Prostate gland (tissue), 2 donors: ENCODE results near the gene CD207.

Experiments used
- CTCF ChIP-seq, 4 experiments: fragments of 200-600 bp in 2 of 4; fragments of 450-650 bp in 2 of 4; sonication (generic) in 2 of 4; IDR thresholded peaks; 1 replicate in 3 of 4; 2 replicates in 1 of 4; pipeline ENCODE4 v1.5.1; 2016 to 2019; ENCODE audit warnings: antibody characterized with exemption in 4 of 4, mild to moderate bottlenecking in 2 of 4, moderate library complexity in 2 of 4
- POLR2A ChIP-seq: fragments of 450-650 bp; IDR thresholded peaks from one replicate; pipeline ENCODE4 v1.6.1; 2016; ENCODE audit warnings: antibody characterized with exemption, mild to moderate bottlenecking
- POLR2AphosphoS5 ChIP-seq: sonication (generic); formaldehyde crosslinking; IDR thresholded peaks from one replicate; pipeline ENCODE4 v1.6.1; 2017; ENCODE audit warnings: antibody characterized with exemption

- TF ChIP-seq POLR2AphosphoS5 (no peak), CTCF (IDR thresholded peaks at IDR 0.05) (no peak), POLR2A (no peak)
Measured at GRCh38 chr2:70833246-70833645, 2.4 kb downstream of the CD207 start.
